K562 (cell line): ENCODE measurements around the gene PRKCSH. TPM values are rescaled to one million over a fixed set of nuclear protein-coding genes. Genes with fewer than 3 reads are reported as not detected.

ENCODE experiments used
- ADNP ChIP-seq: fragments of 200-800 bp; sonication (Bioruptor generic); IDR thresholded peaks from 2 replicates; pipeline ENCODE4 v1.6.1; 2016; ENCODE audit warnings: missing genetic modification characterization, missing compliant biosample characterization
- CCNT2 ChIP-seq: IDR thresholded peaks from 2 replicates; pipeline ENCODE4 v1.6.1; 2011; ENCODE audit warnings: borderline replicate concordance, low read depth, mild to moderate bottlenecking, moderate library complexity, mixed read lengths, low read length; ENCODE audit not compliant: insufficient read length; ENCODE audit errors: extremely low read depth
- E2F4 ChIP-seq: sonication (generic); formaldehyde crosslinking; IDR thresholded peaks from 2 replicates; pipeline ENCODE4 v1.8.0; 2022; ENCODE audit warnings: mild to moderate bottlenecking, low read depth, missing genetic modification reagents
- FOXA3 ChIP-seq, 2 experiments: fragments of 450-650 bp in 1 of 2; sonication (generic) in 1 of 2; formaldehyde crosslinking; IDR thresholded peaks in 1 of 2; conservative IDR thresholded peaks in 1 of 2; 2 replicates each; pipeline versions ENCODE4 v1.4.0 to v1.8.0; 2020 to 2022; ENCODE audit warnings: mild to moderate bottlenecking in 2 of 2, missing genetic modification reagents in 1 of 2
- GATA2 ChIP-seq: sonication (generic); formaldehyde crosslinking; IDR thresholded peaks from 2 replicates; pipeline ENCODE4 v1.4.0; 2020; ENCODE audit warnings: mild to moderate bottlenecking, missing genetic modification reagents
- MAZ ChIP-seq, 2 experiments: fragments of 450-650 bp in 1 of 2; sonication (generic) in 1 of 2; formaldehyde crosslinking; IDR thresholded peaks in 1 of 2; conservative IDR thresholded peaks in 1 of 2; 2 replicates each; pipeline versions ENCODE4 v1.4.0 to v1.5.0; 2020; ENCODE audit warnings: mild to moderate bottlenecking in 1 of 2, missing genetic modification reagents in 1 of 2
- MEF2D ChIP-seq: conservative IDR thresholded peaks from 2 replicates; pipeline ENCODE4 v1.6.1; 2016; ENCODE audit warnings: low read depth, missing genetic modification characterization, missing compliant biosample characterization
- MIER1 ChIP-seq: fragments of 450-650 bp; IDR thresholded peaks from 2 replicates; pipeline ENCODE4 v1.6.1; 2016; ENCODE audit warnings: antibody characterized with exemption, mild to moderate bottlenecking, low read depth
- PREB ChIP-seq: sonication (generic); formaldehyde crosslinking; IDR thresholded peaks from 2 replicates; pipeline ENCODE4 v1.8.1; 2023; ENCODE audit warnings: mild to moderate bottlenecking, missing genetic modification reagents
- REST ChIP-seq, 2 experiments: fragments of 450-650 bp; formaldehyde crosslinking in 1 of 2; IDR thresholded peaks; 2 replicates each; pipeline versions ENCODE4 v1.4.0 to v1.6.1; 2014 to 2020; ENCODE audit warnings: mild to moderate bottlenecking in 2 of 2, borderline replicate concordance in 1 of 2, low read depth in 1 of 2
- TCF7 ChIP-seq: sonication (generic); IDR thresholded peaks from 2 replicates; pipeline ENCODE4 v1.6.1; 2016; ENCODE audit warnings: antibody characterized with exemption, borderline replicate concordance
- VEZF1 ChIP-seq: fragments of 200-800 bp; sonication (Bioruptor generic); IDR thresholded peaks from 2 replicates; pipeline ENCODE4 v1.6.1; 2017; ENCODE audit warnings: missing genetic modification characterization, missing compliant biosample characterization
- ZBTB7A ChIP-seq: IDR thresholded peaks from 2 replicates; pipeline ENCODE4 v1.6.1; 2011; ENCODE audit warnings: low read depth, mild to moderate bottlenecking, low read length, moderate library complexity, borderline replicate concordance; ENCODE audit not compliant: control insufficient read depth
- polyA plus RNA-seq, 8 experiments: library from polyadenylated mRNA; depleted of rRNA in 4 of 8; stranded (reverse) in 5 of 8; unstranded in 3 of 8; fragments of >200 nt; fragmentation: Nextera tagmentation in 2 of 8; fragmentation: Illumina TruSeq in 1 of 8; extraction: Ambion mirVana in 2 of 8; extraction: Trizol in 1 of 8; gene quantifications; 2 replicates each; pipeline versions ENCODE4 v1.2.1 to v1.2.3, GENCODE V29; 2011 to 2014; ENCODE audit warnings: inconsistent platforms in 1 of 8, missing spikeins in 1 of 8
- total RNA-seq, 7 experiments: library from RNA; depleted of rRNA in 6 of 7; stranded (reverse); fragments of >200 nt in 6 of 7; fragmentation: Illumina TruSeq in 2 of 7; extraction: Trizol in 2 of 7; gene quantifications; 2 replicates each; pipeline versions ENCODE4 v1.2.1 to v1.2.3, GENCODE V29; 2011 to 2021; ENCODE audit warnings: low replicate concordance in 1 of 7

The PRKCSH gene
- total and polyA plus RNA-seq, 9 of the 15 experiments (the other 6 are each of a cell fraction or from before 2014, with no cell fraction given), result 2.3 to 297 (median 48.1) TPM

GRCh38 chr19:11453468-11454341 lies 18.3 kb downstream of the PRKCSH start (continued):
- peak; percentile 77; the same call in 1 of the 2 replicates for TF ChIP-seq ZBTB7A
- peak; percentile 76 for TF ChIP-seq VEZF1 (CRISPR knock-in tag)
- TF ChIP-seq REST (IDR thresholded peaks at IDR 0.05; ENCODE audit: borderline replicate concordance), result peak; percentile 13; the same call in 1 of the 2 replicates
- TF ChIP-seq REST (CRISPR knock-in tag; IDR thresholded peaks at IDR 0.05; ENCODE audit: low read depth), result no peak
- TF ChIP-seq MIER1, result no peak
- no peak for TF ChIP-seq FOXA3 (CRISPR knock-in tag; conservative IDR thresholded peaks at IDR 0.05 in 1 of 2, IDR thresholded peaks at IDR 0.05 in 1 of 2)
- no peak for TF ChIP-seq TCF7
- TF ChIP-seq CCNT2, result no peak
- no peak for TF ChIP-seq MEF2D (tag)
- TF ChIP-seq MAZ (CRISPR knock-in tag; conservative IDR thresholded peaks at IDR 0.05 in 1 of 2, IDR thresholded peaks at IDR 0.05 in 1 of 2), result peak in 1 of 2 experiments; percentile 57; a peak in 2 of 4 replicates
- TF ChIP-seq PREB (CRISPR knock-in tag), result no peak
- TF ChIP-seq E2F4 (CRISPR knock-in tag), result no peak
- TF ChIP-seq GATA2 (CRISPR knock-in tag), result no peak
- no peak for TF ChIP-seq ADNP
